Erythroblast (primary cell): ENCODE data around the gene IGHMBP2.

Source experiments
- GATA1 ChIP-seq: IDR thresholded peaks from 2 replicates; pipeline ENCODE4 v1.6.1; 2011; ENCODE audit warnings: low read depth, mild to moderate bottlenecking, control low read depth, low read length, moderate library complexity
- POLR2A ChIP-seq: IDR thresholded peaks from 2 replicates; pipeline ENCODE4 v1.6.1; 2011; ENCODE audit warnings: mild to moderate bottlenecking, low read length

DNA sequence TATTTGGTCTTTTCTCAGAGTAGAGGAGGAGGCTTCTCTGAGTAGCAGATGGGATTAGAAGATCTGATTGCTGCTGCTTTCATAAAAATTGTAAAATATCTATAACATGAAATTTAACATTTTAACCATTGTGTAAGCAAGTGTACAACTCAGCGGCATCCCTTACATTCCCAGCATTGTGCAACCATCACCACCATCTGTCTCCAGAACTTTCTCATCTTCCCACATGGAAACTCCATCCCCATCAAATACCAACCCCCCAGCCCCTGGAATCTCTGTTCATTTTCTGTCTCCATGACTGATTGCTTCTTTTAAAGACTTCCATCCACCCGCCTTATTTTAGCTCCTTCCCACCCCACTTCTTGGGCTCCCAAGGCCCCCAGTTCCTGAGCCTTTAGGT, 44.8 kb downstream of the IGHMBP2 start:
- TF ChIP-seq POLR2A (no peak), GATA1 (no peak)
